GM18909 (cell line): ENCODE results near the gene RAB3GAP1.
"Not testable (repeated sequence)": the region's sequence is repeated elsewhere in the genome, so short reads cannot be mapped to it uniquely, and the experiment has no call there.

Experiments
- ATAC-seq: cut with Tn5 transposase; IDR thresholded peaks from one replicate; pipeline ENCODE4 v1.9.1; 2021; ENCODE audit warnings: mild to moderate bottlenecking; ENCODE audit not compliant: unreplicated experiment, poor library complexity

The RAB3GAP1 gene

GRCh38 chr2:135099802-135100483 lies 47.9 kb downstream of the RAB3GAP1 start:
- ATAC-seq, result no peak

GRCh38 chr2:135103843-135104242 lies 51.8 kb downstream of the RAB3GAP1 start:
- no peak for ATAC-seq

GRCh38 chr2:135105513-135106316 lies 53.6 kb downstream of the RAB3GAP1 start:
- ATAC-seq, result not testable (repeated sequence)

GRCh38 chr2:135113322-135113721 lies 61.2 kb downstream of the RAB3GAP1 start:
- no peak for ATAC-seq

- ATAC-seq, result no peak
Measured at GRCh38 chr2:135119582-135119981, 67.5 kb downstream of the RAB3GAP1 start.

- peak; percentile 54 for ATAC-seq
Measured at GRCh38 chr2:135121016-135121657, 69.0 kb downstream of the RAB3GAP1 start.

- ATAC-seq, result not testable (repeated sequence)
Measured at GRCh38 chr2:135121658-135122039, 69.6 kb downstream of the RAB3GAP1 start.

GRCh38 chr2:135124924-135125886 lies 73.1 kb downstream of the RAB3GAP1 start:
- no peak for ATAC-seq

GRCh38 chr2:135125940-135126339 lies 73.8 kb downstream of the RAB3GAP1 start:
- no peak for ATAC-seq

- ATAC-seq, result no peak
Measured at GRCh38 chr2:135130751-135131150, 78.7 kb downstream of the RAB3GAP1 start.

GRCh38 chr2:135132314-135132713 lies 80.2 kb downstream of the RAB3GAP1 start:
- no peak for ATAC-seq

GRCh38 chr2:135140606-135141005 lies 88.5 kb downstream of the RAB3GAP1 start:
- no peak for ATAC-seq

- no peak for ATAC-seq
Measured at GRCh38 chr2:135142323-135142722, 90.2 kb downstream of the RAB3GAP1 start.

GRCh38 chr2:135144343-135144742 lies 92.3 kb downstream of the RAB3GAP1 start:
- no peak for ATAC-seq

GRCh38 chr2:135149251-135149650 lies 97.2 kb downstream of the RAB3GAP1 start:
- no peak for ATAC-seq

GRCh38 chr2:135150725-135151124 lies 98.6 kb downstream of the RAB3GAP1 start:
- ATAC-seq, result no peak

- ATAC-seq, result no peak
Measured at GRCh38 chr2:135151615-135152014, 99.5 kb downstream of the RAB3GAP1 start.

GRCh38 chr2:135152361-135152760 lies 100.3 kb downstream of the RAB3GAP1 start:
- no peak for ATAC-seq

GRCh38 chr2:135154962-135155361 lies 102.9 kb downstream of the RAB3GAP1 start:
- no peak for ATAC-seq

GRCh38 chr2:135157856-135158255 lies 105.8 kb downstream of the RAB3GAP1 start:
- ATAC-seq, result no peak
